ENCODE data around the gene LRRC73.

DNA sequence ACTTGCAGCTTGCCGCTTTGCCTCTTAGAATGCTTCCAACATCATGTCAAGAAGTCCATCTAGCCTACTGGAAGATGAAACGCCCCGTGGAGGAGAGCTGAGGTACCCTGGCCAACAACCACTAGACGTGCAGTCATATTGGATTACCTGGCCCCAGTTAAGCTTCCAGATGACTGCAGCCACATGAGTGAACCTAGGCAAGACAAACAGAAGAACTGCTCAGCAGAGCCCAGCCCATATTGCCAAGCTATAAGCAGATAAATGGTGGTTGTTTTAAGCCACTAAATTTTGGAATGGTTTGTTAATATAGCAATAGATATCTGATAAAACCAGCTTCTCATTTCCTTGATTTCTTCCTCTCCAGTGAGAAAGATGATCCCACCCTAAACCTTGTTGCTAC is 50.1 kb downstream of the LRRC73 start:
- TF ChIP-seq, protein P1, sequence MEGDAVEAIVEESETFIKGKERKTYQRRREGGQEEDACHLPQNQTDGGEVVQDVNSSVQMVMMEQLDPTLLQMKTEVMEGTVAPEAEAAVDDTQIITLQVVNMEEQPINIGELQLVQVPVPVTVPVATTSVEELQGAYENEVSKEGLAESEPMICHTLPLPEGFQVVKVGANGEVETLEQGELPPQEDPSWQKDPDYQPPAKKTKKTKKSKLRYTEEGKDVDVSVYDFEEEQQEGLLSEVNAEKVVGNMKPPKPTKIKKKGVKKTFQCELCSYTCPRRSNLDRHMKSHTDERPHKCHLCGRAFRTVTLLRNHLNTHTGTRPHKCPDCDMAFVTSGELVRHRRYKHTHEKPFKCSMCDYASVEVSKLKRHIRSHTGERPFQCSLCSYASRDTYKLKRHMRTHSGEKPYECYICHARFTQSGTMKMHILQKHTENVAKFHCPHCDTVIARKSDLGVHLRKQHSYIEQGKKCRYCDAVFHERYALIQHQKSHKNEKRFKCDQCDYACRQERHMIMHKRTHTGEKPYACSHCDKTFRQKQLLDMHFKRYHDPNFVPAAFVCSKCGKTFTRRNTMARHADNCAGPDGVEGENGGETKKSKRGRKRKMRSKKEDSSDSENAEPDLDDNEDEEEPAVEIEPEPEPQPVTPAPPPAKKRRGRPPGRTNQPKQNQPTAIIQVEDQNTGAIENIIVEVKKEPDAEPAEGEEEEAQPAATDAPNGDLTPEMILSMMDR (IDR thresholded peaks at IDR 0.05 in 8 of 11, conservative IDR thresholded peaks at IDR 0.05 in 3 of 11) = no peak
- TF ChIP-seq POLR2A (IDR thresholded peaks at IDR 0.05) = no peak
- no peak for TF ChIP-seq POLR2AphosphoS5 (IDR thresholded peaks at IDR 0.05)

Data from spleen (tissue), 7 donors.